Measurements from ENCODE around the gene TGFBR1.

TGFBR1 gene

DNA sequence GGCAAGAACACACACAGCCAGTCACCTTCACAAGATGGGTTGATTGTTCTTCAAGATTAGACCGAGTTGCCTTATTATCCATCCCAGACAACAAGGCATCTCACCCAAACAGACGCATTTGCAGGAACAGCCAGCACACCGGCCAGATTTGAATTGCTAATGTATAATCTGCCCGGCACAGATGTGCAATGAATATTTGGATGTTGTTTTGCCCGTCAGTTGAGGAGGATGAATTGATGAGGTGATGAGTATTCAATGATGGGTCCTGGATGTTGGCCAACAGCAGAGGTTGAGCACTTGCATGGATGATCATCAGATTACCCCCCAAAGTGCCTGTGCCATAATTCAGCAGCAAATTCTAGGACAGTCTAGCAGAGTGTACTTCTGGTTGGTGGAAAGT is 96.7 kb downstream of the TGFBR1 start:
- no peak overlapping the region for H3K27ac ChIP-seq
- TF ChIP-seq ZFX (IDR thresholded peaks at IDR 0.05; ENCODE audit: borderline replicate concordance), result no peak
- TF ChIP-seq, protein P1, sequence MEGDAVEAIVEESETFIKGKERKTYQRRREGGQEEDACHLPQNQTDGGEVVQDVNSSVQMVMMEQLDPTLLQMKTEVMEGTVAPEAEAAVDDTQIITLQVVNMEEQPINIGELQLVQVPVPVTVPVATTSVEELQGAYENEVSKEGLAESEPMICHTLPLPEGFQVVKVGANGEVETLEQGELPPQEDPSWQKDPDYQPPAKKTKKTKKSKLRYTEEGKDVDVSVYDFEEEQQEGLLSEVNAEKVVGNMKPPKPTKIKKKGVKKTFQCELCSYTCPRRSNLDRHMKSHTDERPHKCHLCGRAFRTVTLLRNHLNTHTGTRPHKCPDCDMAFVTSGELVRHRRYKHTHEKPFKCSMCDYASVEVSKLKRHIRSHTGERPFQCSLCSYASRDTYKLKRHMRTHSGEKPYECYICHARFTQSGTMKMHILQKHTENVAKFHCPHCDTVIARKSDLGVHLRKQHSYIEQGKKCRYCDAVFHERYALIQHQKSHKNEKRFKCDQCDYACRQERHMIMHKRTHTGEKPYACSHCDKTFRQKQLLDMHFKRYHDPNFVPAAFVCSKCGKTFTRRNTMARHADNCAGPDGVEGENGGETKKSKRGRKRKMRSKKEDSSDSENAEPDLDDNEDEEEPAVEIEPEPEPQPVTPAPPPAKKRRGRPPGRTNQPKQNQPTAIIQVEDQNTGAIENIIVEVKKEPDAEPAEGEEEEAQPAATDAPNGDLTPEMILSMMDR (IDR thresholded peaks at IDR 0.05), result no peak
